Measurements from ENCODE around the gene PLOD3. TPM values are rescaled to one million over a fixed set of nuclear protein-coding genes. Genes with fewer than 3 reads are reported as not detected.
"Not testable (repeated sequence)": the region's sequence is repeated elsewhere in the genome, so short reads cannot be mapped to it uniquely, and the experiment has no call there.

The PLOD3 gene
- total and polyA plus RNA-seq, 8 donors, result 12.4 to 260 (median 31.2) TPM

- H3K9me3 ChIP-seq, result no peaks in the 10 kb centered on the region
Measured at GRCh38 chr7:101258243-101258731, 40.9 kb upstream of the PLOD3 start.

DNA sequence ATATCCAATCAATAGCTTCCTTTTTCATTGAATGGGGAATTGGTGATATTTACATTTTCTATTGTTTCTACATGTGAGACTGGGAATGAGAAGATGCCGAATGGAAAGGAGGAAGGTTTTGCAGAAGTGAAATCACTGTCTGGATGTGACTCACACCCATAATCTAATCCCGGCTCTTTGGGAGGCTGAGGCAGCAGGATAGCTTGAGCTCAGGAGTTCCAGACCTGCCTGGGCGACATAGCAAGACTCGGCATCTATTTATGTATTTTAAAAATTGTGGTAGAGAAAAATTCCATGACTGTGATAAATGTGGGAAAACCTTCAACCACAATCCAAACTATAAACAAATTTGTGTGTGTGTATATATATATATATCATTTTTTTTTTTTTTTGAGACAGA lies 38.4 kb upstream of the PLOD3 start:
- intact Hi-C loops (cut with DNase I; ENCODE audit: low total_unique reads), result no loop called here
- no peak overlapping the region for H3K27ac ChIP-seq
- H3K36me3 ChIP-seq, result no peaks in the 10 kb centered on the region
- no peaks in the 10 kb centered on the region for H3K9me3 ChIP-seq
- peaks cover 6 to 16% (median 15%) of the 10 kb centered on the region in 4 donors for H3K4me1 ChIP-seq
- TF ChIP-seq EP300 (IDR thresholded peaks at IDR 0.05) (no peak), POLR2AphosphoS5 (IDR thresholded peaks at IDR 0.05) (no peak), POLR2A (IDR thresholded peaks at IDR 0.05) (no peak)
- TF ChIP-seq, protein P1, sequence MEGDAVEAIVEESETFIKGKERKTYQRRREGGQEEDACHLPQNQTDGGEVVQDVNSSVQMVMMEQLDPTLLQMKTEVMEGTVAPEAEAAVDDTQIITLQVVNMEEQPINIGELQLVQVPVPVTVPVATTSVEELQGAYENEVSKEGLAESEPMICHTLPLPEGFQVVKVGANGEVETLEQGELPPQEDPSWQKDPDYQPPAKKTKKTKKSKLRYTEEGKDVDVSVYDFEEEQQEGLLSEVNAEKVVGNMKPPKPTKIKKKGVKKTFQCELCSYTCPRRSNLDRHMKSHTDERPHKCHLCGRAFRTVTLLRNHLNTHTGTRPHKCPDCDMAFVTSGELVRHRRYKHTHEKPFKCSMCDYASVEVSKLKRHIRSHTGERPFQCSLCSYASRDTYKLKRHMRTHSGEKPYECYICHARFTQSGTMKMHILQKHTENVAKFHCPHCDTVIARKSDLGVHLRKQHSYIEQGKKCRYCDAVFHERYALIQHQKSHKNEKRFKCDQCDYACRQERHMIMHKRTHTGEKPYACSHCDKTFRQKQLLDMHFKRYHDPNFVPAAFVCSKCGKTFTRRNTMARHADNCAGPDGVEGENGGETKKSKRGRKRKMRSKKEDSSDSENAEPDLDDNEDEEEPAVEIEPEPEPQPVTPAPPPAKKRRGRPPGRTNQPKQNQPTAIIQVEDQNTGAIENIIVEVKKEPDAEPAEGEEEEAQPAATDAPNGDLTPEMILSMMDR (IDR thresholded peaks at IDR 0.05), result no peak
- WGBS, 5 donors, result 55 to 71% (median 66%) methylated on average over 4 of the region's 4 CpGs
- no peak overlapping the region for H3K4me3 ChIP-seq
- peaks cover 0 to 29% (median 0%) of the 10 kb centered on the region in 3 donors for H3K27me3 ChIP-seq
- DNase-seq, result no peak

More at GRCh38 chr7:101258243-101258731, 40.9 kb upstream of the PLOD3 start:
- Histone ChIP-seq H3K4me3 (no peak overlapping the region), H3K36me3 (no peaks in the 10 kb centered on the region), H3K27me3 (peaks cover 0 to 29% (median 0%) of the 10 kb centered on the region in 3 donors), H3K4me1 (no peaks in the 10 kb centered on the region), H3K27ac (no peak overlapping the region)
- DNase-seq, result no peak
- TF ChIP-seq EP300 (IDR thresholded peaks at IDR 0.05) (no peak), POLR2AphosphoS5 (IDR thresholded peaks at IDR 0.05) (no peak), POLR2A (IDR thresholded peaks at IDR 0.05) (no peak)
- TF ChIP-seq, protein P1 (IDR thresholded peaks at IDR 0.05), result no peak
- intact Hi-C loops (cut with DNase I; ENCODE audit: low total_unique reads), result no loop called here
- WGBS, 5 donors, result 69 to 77% (median 72%) methylated on average over 7 of the region's 7 CpGs

- H3K27ac ChIP-seq; DNase-seq; H3K9me3 ChIP-seq; intact Hi-C loops (cut with DNase I; ENCODE audit: low total_unique reads): not testable (repeated sequence)
- Histone ChIP-seq H3K36me3 (peaks cover 4 to 21% (median 16%) of the 10 kb centered on the region in 4 donors), H3K4me1 (peaks cover 6 to 37% (median 29%) of the 10 kb centered on the region in 4 donors), H3K27me3 (peaks cover 0 to 21% (median 0%) of the 10 kb centered on the region in 3 donors), H3K4me3 (peak overlapping the region in 1 of 4 donors; percentile 93)
- 88 to 94% (median 91%) methylated on average over 5 of the region's 5 CpGs for WGBS, 5 donors
Measured at GRCh38 chr7:101253199-101253598, 35.8 kb upstream of the PLOD3 start.

DNA sequence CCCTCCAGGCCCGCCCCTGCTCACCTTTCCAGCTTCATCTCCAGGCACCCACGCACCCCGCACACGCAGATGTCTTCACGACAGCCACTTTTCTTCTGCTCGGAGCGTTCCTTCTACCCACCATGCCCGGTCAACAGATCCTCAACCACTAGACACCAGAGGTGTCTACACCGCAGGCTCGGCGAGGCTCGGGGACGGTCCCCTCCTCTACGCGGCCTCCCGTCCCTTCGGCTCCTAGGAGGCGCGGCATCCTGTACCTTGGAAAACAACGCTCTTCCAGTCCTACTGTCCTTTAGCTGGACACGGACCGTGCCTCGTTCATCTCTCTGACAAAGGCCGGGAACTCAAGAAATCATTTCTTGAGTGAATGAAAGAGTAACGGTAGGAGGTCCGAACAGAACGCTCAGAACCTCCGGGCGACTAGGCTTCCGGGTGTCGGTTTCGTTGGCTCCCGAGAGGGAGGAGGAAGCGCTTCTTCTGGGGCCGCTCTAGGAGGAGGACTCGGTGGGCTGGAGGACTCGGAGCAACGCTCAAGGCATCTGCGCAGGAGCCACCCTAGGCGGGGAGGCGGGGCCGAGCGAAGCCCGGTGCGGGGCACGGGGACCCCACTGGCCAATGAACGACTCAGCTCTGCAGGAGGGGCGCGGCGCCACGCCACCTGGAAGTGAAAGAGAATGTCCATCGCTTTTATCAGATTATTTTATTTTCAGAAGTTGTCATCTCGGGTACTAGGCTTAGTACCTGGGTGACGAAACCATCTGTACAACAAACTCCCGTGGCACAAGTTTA lies 34.7 kb upstream of the PLOD3 start:
- no peaks in the 10 kb centered on the region for H3K9me3 ChIP-seq
- H3K27ac ChIP-seq, result peak overlapping the region; percentile 64 to 86 (median 85)
- 0 to 1% (median 0%) methylated on average over 51 to 55 of the region's 55 CpGs for WGBS, 5 donors
- DNase-seq, result peak; percentile 98 to 100
- peaks cover 4 to 26% (median 25%) of the 10 kb centered on the region in 4 donors for H3K36me3 ChIP-seq
- peak overlapping the region; percentile 82 to 97 (median 90) for H3K4me3 ChIP-seq
- intact Hi-C loops (cut with DNase I; ENCODE audit: low total_unique reads), result no loop called here
- H3K4me1 ChIP-seq, result peaks cover 6 to 37% (median 31%) of the 10 kb centered on the region in 4 donors
- no peak for TF ChIP-seq EP300 (IDR thresholded peaks at IDR 0.05)
- TF ChIP-seq POLR2AphosphoS5 (IDR thresholded peaks at IDR 0.05), result peak; percentile 47 to 89 (median 61)
- H3K27me3 ChIP-seq, result peaks cover 0 to 13% (median 0%) of the 10 kb centered on the region in 3 donors

DNA sequence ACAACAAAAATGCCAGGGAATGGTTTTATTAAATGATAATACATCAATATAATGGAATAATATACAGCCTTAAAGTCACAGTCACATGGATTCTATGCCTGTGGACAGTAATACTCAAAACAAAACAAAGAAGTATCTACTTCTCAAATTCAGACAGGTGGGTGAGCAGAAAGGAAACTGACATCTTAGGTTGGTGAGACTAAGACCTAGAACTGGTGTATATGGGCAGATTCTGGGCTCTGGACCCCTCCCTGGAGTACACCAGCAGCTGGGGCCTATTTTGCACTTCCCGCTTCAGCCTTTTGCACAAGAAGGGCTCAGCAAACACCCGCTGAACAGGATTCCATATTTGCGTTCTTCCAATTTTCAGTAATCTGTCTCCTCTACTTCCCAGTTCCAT lies 32.9 kb upstream of the PLOD3 start:
- TF ChIP-seq POLR2AphosphoS5 (IDR thresholded peaks at IDR 0.05) (no peak), EP300 (IDR thresholded peaks at IDR 0.05) (no peak), POLR2A (IDR thresholded peaks at IDR 0.05) (no peak)
- TF ChIP-seq, protein P1 (IDR thresholded peaks at IDR 0.05), result no peak

More for the DNA sequence above, 32.9 kb upstream of the PLOD3 start:
- H3K4me3 ChIP-seq, result peak overlapping the region in 1 of 4 donors; percentile 86
- H3K27me3 ChIP-seq, result peaks cover 0 to 5% (median 0%) of the 10 kb centered on the region in 3 donors
- WGBS, 5 donors, result 88 to 97% (median 93%) methylated on average over 3 of the region's 3 CpGs
- DNase-seq, result no peak
- peaks cover 4 to 29% (median 26%) of the 10 kb centered on the region in 4 donors for H3K36me3 ChIP-seq
- H3K4me1 ChIP-seq, result peaks cover 10 to 53% (median 41%) of the 10 kb centered on the region in 4 donors
- intact Hi-C loops (cut with DNase I; ENCODE audit: low total_unique reads), result no loop called here
- H3K27ac ChIP-seq, result no peak overlapping the region
- no peaks in the 10 kb centered on the region for H3K9me3 ChIP-seq

Measured in stomach (tissue), 9 donors.